ENCODE data around the gene LRRC36. TPM values are rescaled to one million over a fixed set of nuclear protein-coding genes. Genes with fewer than 3 reads are reported as not detected.

The LRRC36 gene
- total and polyA plus RNA-seq, 4 donors: 2.1 to 103 (median 16.6) TPM

DNA sequence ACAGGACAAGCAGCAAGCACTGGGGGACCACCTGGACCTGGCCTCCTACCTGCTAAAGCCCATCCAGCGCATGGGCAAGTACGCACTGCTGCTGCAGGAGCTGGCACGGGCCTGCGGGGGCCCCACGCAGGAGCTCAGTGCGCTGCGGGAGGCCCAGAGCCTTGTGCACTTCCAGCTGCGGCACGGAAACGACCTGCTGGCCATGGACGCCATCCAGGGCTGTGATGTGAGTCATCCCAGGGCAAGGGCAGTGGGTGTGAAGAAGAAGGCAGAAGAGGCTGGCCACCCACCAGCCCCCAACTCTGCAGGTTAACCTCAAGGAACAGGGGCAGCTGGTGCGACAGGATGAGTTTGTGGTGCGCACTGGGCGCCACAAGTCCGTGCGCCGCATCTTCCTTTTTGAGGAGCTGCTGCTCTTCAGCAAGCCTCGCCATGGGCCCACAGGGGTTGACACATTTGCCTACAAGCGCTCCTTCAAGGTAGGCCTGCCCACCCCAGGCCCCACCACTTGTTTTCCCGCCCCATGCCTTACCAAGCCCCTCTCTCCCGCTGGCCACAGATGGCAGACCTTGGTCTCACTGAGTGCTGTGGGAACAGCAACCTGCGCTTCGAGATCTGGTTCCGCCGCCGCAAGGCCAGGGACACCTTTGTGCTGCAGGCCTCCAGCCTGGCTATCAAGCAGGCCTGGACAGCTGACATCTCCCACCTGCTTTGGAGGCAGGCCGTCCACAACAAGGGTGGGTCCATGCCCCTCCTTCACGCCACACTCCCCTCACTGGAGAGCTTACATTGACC lies 40.0 kb upstream of the LRRC36 start:
- TF ChIP-seq, protein P1, sequence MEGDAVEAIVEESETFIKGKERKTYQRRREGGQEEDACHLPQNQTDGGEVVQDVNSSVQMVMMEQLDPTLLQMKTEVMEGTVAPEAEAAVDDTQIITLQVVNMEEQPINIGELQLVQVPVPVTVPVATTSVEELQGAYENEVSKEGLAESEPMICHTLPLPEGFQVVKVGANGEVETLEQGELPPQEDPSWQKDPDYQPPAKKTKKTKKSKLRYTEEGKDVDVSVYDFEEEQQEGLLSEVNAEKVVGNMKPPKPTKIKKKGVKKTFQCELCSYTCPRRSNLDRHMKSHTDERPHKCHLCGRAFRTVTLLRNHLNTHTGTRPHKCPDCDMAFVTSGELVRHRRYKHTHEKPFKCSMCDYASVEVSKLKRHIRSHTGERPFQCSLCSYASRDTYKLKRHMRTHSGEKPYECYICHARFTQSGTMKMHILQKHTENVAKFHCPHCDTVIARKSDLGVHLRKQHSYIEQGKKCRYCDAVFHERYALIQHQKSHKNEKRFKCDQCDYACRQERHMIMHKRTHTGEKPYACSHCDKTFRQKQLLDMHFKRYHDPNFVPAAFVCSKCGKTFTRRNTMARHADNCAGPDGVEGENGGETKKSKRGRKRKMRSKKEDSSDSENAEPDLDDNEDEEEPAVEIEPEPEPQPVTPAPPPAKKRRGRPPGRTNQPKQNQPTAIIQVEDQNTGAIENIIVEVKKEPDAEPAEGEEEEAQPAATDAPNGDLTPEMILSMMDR (IDR thresholded peaks at IDR 0.05; ENCODE audit: control extremely low read depth, extremely low read depth): no peak
- 93 to 94% methylated on average over 28 of the region's 28 CpGs for WGBS, 2 donors
- no peak overlapping the region for H3K27ac ChIP-seq (ENCODE audit: low read depth in 1 of 2, low read length in 1 of 2)
- no peaks in the 10 kb centered on the region for H3K27me3 ChIP-seq (ENCODE audit: control insufficient read depth in 3 of 3, insufficient read depth in 3 of 3, low read length in 2 of 3)
- no peak overlapping the region for H3K4me3 ChIP-seq
- H3K9me3 ChIP-seq (ENCODE audit: control insufficient read depth in 4 of 4, insufficient read depth in 3 of 4, low read length in 3 of 4): no peaks in the 10 kb centered on the region
- H3K4me1 ChIP-seq (ENCODE audit: control insufficient read depth in 5 of 5, insufficient read depth in 5 of 5, low read length in 5 of 5): peaks cover 0 to 2% (median 0%) of the 10 kb centered on the region in 5 donors
- ATAC-seq (ENCODE audit: insufficient read depth, low FRiP score) (no peak), DNase-seq (no peak)
- peaks cover 0 to 7% (median 0%) of the 10 kb centered on the region in 4 donors for H3K36me3 ChIP-seq (ENCODE audit: control insufficient read depth in 4 of 4, insufficient read depth in 4 of 4, low read length in 4 of 4)
- H3K9ac ChIP-seq (ENCODE audit: insufficient read depth in 1 of 2, low read length in 2 of 2): no peak overlapping the region

DNA sequence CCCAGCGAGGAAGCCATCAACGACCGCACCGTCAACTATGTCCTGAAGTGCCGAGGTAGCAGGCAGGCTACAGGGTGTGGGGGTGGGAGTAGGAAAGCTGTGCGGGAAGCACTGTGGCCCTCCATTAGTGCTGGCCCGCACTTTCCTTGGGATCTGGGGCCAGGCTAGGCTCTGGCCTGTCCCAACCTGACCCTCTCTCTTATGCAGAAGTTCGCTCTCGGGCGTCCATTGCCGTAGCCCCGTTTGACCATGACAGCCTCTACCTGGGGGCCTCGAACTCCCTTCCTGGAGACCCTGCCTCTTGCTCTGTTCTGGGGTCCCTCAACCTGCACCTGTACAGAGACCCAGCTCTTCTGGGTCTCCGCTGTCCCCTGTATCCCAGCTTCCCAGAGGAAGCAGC lies 38.7 kb upstream of the LRRC36 start:
- peaks cover 0 to 2% (median 0%) of the 10 kb centered on the region in 5 donors for H3K4me1 ChIP-seq (ENCODE audit: control insufficient read depth in 5 of 5, insufficient read depth in 5 of 5, low read length in 5 of 5)
- no peak overlapping the region for H3K27ac ChIP-seq (ENCODE audit: low read depth in 1 of 2, low read length in 1 of 2)
- peaks cover 0 to 7% (median 0%) of the 10 kb centered on the region in 4 donors for H3K36me3 ChIP-seq (ENCODE audit: control insufficient read depth in 4 of 4, insufficient read depth in 4 of 4, low read length in 4 of 4)
- DNase-seq (no peak), ATAC-seq (ENCODE audit: insufficient read depth, low FRiP score) (no peak)
- H3K4me3 ChIP-seq: no peak overlapping the region
- no peaks in the 10 kb centered on the region for H3K9me3 ChIP-seq (ENCODE audit: control insufficient read depth in 4 of 4, insufficient read depth in 3 of 4, low read length in 3 of 4)
- no peaks in the 10 kb centered on the region for H3K27me3 ChIP-seq (ENCODE audit: control insufficient read depth in 3 of 3, insufficient read depth in 3 of 3, low read length in 2 of 3)
- TF ChIP-seq, protein P1 (IDR thresholded peaks at IDR 0.05; ENCODE audit: control extremely low read depth, extremely low read depth): no peak
- 96 to 99% methylated on average over 14 of the region's 14 CpGs for WGBS, 2 donors
- H3K9ac ChIP-seq (ENCODE audit: insufficient read depth in 1 of 2, low read length in 2 of 2): no peak overlapping the region

DNA sequence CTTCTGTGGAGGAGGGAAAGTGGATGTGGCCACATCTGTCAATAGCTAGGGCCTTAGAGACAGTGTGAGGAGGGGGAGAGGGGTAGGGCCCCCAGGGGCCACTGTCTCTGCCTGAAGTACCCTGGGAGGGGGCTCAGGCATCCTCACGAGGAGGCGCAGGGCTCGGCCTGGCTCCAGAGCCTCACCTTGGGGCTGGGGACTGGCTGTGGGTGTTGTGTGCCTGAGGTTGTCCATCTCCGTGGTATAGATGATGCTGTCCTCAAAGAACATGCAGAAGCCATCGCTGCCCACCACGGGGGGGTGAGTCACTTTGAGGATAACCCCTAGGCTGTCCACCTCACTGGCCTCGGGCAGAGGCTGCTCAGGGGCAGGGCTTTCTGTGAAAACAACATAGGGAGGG lies 35.2 kb upstream of the LRRC36 start:
- no peak for ATAC-seq (ENCODE audit: insufficient read depth, low FRiP score)
- no peak for DNase-seq
- Histone ChIP-seq H3K9ac (ENCODE audit: insufficient read depth in 1 of 2, low read length in 2 of 2) (no peak overlapping the region), H3K36me3 (ENCODE audit: control insufficient read depth in 4 of 4, insufficient read depth in 4 of 4, low read length in 4 of 4) (peaks cover 0 to 7% (median 0%) of the 10 kb centered on the region in 4 donors), H3K9me3 (ENCODE audit: control insufficient read depth in 4 of 4, insufficient read depth in 3 of 4, low read length in 3 of 4) (no peaks in the 10 kb centered on the region), H3K4me1 (ENCODE audit: control insufficient read depth in 5 of 5, insufficient read depth in 5 of 5, low read length in 5 of 5) (peaks cover 0 to 8% (median 2%) of the 10 kb centered on the region in 5 donors), H3K4me3 (no peak overlapping the region), H3K27me3 (ENCODE audit: control insufficient read depth in 3 of 3, insufficient read depth in 3 of 3, low read length in 2 of 3) (no peaks in the 10 kb centered on the region), H3K27ac (ENCODE audit: low read depth in 1 of 2, low read length in 1 of 2) (no peak overlapping the region)
- WGBS, 2 donors: 91 to 95% methylated on average over 7 of the region's 7 CpGs
- TF ChIP-seq, protein P1 (IDR thresholded peaks at IDR 0.05; ENCODE audit: control extremely low read depth, extremely low read depth): no peak
